Mammary epithelial cell (primary cell): ENCODE data around the gene HEATR5B.

ENCODE experiments used
- EZH2 ChIP-seq: IDR thresholded peaks from 2 replicates; pipeline ENCODE4 v1.6.1; 2012; ENCODE audit warnings: low read length, inconsistent platforms, borderline replicate concordance
- TF ChIP-seq, protein P1 (sequence below), 2 donors: IDR thresholded peaks in 1 of 2; conservative IDR thresholded peaks in 1 of 2; 2 replicates each; pipeline ENCODE4 v1.5.1; 2011 to 2012; ENCODE audit warnings: inconsistent platforms in 2 of 2, low read length in 2 of 2, mild to moderate bottlenecking in 2 of 2, control low read depth in 1 of 2, low read depth in 1 of 2; ENCODE audit not compliant: insufficient read depth in 1 of 2; ENCODE audit errors: extremely low read depth in 1 of 2

GRCh38 chr2:37020887-37021796 is 63.0 kb downstream of the HEATR5B start:
- TF ChIP-seq, protein P1, sequence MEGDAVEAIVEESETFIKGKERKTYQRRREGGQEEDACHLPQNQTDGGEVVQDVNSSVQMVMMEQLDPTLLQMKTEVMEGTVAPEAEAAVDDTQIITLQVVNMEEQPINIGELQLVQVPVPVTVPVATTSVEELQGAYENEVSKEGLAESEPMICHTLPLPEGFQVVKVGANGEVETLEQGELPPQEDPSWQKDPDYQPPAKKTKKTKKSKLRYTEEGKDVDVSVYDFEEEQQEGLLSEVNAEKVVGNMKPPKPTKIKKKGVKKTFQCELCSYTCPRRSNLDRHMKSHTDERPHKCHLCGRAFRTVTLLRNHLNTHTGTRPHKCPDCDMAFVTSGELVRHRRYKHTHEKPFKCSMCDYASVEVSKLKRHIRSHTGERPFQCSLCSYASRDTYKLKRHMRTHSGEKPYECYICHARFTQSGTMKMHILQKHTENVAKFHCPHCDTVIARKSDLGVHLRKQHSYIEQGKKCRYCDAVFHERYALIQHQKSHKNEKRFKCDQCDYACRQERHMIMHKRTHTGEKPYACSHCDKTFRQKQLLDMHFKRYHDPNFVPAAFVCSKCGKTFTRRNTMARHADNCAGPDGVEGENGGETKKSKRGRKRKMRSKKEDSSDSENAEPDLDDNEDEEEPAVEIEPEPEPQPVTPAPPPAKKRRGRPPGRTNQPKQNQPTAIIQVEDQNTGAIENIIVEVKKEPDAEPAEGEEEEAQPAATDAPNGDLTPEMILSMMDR (conservative IDR thresholded peaks at IDR 0.05 in 1 of 2, IDR thresholded peaks at IDR 0.05 in 1 of 2; ENCODE audit: extremely low read depth in 1 of 2, insufficient read depth in 1 of 2, low read depth in 1 of 2, low read length in 2 of 2): no peak
- no peak for TF ChIP-seq EZH2
